Chondrocyte (in vitro differentiated cells): Measurements from ENCODE around the gene NFIL3. TPM values are rescaled to one million over a fixed set of nuclear protein-coding genes. Genes with fewer than 3 reads are reported as not detected.
"Not testable (repeated sequence)": the region's sequence is repeated elsewhere in the genome, so short reads cannot be mapped to it uniquely, and the experiment has no call there.

ENCODE experiments used
- DNase-seq: peaks from one replicate; pipeline ENCODE4 v3.0.0; 2021; ENCODE audit warnings: mixed read lengths, low spot score
- H3K27ac Mint-ChIP-seq: one replicate; pipeline ENCODE4 v1.8.0; 2021; ENCODE audit warnings: mild to moderate bottlenecking, moderate library complexity, mixed read lengths; ENCODE audit not compliant: unreplicated experiment
- H3K27me3 Mint-ChIP-seq: 2 replicates; pipeline ENCODE4 v1.8.0; 2021; ENCODE audit warnings: low read depth, mixed read lengths
- H3K36me3 Mint-ChIP-seq: 2 replicates; pipeline ENCODE4 v1.8.0; 2021; ENCODE audit warnings: low read depth, mixed read lengths
- H3K4me1 Mint-ChIP-seq: 2 replicates; pipeline ENCODE4 v1.8.0; 2021; ENCODE audit warnings: low read depth, mild to moderate bottlenecking, mixed read lengths
- H3K4me3 Mint-ChIP-seq: one replicate; pipeline ENCODE4 v1.8.0; 2021; ENCODE audit warnings: mild to moderate bottlenecking, moderate library complexity, mixed read lengths; ENCODE audit not compliant: unreplicated experiment
- H3K9me3 Mint-ChIP-seq: 2 replicates; pipeline ENCODE4 v1.8.0; 2021; ENCODE audit warnings: low read depth, mixed read lengths
- long read RNA-seq: library from polyadenylated mRNA; stranded (forward); transcript quantifications from one replicate; pipeline ENCODE4 v2.0.0, GENCODE V29; 2021
- total RNA-seq: library from RNA; stranded (reverse); gene quantifications from 3 replicates; pipeline ENCODE4 v1.2.1, GENCODE V29; 2021
- TF ChIP-seq, protein P1 (sequence below): fragments of 200-600 bp; sonication (generic); IDR thresholded peaks from 2 replicates; pipeline ENCODE4 v1.5.0; 2021; ENCODE audit warnings: antibody characterized with exemption, mild to moderate bottlenecking, moderate library complexity

The NFIL3 gene, protein sequence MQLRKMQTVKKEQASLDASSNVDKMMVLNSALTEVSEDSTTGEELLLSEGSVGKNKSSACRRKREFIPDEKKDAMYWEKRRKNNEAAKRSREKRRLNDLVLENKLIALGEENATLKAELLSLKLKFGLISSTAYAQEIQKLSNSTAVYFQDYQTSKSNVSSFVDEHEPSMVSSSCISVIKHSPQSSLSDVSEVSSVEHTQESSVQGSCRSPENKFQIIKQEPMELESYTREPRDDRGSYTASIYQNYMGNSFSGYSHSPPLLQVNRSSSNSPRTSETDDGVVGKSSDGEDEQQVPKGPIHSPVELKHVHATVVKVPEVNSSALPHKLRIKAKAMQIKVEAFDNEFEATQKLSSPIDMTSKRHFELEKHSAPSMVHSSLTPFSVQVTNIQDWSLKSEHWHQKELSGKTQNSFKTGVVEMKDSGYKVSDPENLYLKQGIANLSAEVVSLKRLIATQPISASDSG
- 22.5 to 43.3 TPM (median 43.2 TPM) in 3 replicates for total RNA-seq
- long read RNA-seq, transcript NFIL3-201 (2 exons, 2,085 nt), result major isoform, 88 of 93 reads
- long read RNA-seq, partial matches to known transcripts, result 0 of 93 reads
- long read RNA-seq, other reads (novel, unspliced or antisense), result 5 of 93 reads

DNA sequence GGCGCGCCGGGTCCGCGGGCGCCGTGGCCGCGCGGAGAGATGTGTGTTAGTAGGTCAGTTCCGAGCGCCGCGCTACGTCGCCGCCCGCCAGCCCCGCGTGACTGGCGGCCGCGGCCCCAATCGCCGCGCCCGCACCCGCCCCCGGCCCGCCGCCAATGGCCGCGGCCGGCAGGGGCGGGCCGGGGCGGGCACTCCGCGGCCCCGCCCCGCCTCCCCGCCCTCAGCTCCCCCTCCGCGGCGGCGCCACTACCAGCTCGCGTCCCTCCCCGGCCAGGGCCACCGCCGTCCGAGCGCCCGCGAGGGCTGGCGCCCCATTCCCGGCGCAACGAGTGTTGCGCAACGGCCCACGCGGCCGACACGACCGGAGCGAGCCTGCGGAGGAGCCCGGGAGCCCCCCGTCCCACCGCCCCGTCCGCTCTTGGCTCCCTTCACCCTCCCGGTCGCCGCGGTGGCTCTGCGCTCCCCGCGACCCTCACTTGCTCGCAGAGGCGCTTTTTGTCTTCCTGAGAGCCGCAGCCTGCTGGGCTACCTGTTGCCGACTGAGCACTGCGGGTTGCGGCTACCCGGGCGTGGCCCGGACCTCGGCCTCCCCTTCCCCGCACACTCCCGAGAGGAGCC, at the start of gene NFIL3:
Gene NFIL3 (minus strand): TSS at position 48 of the 618 bp plus-strand sequence. CDS start 13,098 bp downstream, outside the sequence.
- no peaks in the 10 kb centered on the region for H3K9me3 Mint-ChIP-seq
- TF ChIP-seq, protein P1, sequence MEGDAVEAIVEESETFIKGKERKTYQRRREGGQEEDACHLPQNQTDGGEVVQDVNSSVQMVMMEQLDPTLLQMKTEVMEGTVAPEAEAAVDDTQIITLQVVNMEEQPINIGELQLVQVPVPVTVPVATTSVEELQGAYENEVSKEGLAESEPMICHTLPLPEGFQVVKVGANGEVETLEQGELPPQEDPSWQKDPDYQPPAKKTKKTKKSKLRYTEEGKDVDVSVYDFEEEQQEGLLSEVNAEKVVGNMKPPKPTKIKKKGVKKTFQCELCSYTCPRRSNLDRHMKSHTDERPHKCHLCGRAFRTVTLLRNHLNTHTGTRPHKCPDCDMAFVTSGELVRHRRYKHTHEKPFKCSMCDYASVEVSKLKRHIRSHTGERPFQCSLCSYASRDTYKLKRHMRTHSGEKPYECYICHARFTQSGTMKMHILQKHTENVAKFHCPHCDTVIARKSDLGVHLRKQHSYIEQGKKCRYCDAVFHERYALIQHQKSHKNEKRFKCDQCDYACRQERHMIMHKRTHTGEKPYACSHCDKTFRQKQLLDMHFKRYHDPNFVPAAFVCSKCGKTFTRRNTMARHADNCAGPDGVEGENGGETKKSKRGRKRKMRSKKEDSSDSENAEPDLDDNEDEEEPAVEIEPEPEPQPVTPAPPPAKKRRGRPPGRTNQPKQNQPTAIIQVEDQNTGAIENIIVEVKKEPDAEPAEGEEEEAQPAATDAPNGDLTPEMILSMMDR, result no peak
- no peaks in the 10 kb centered on the region for H3K36me3 Mint-ChIP-seq
- peak within 1 kb of the TSS; percentile 97 for H3K4me3 Mint-ChIP-seq
- peaks cover 51% of the 10 kb centered on the region for H3K4me1 Mint-ChIP-seq
- no peaks in the 10 kb centered on the region for H3K27me3 Mint-ChIP-seq
- DNase-seq, result no peak
- H3K27ac Mint-ChIP-seq, result peak within 1 kb of the TSS; percentile 99

DNA sequence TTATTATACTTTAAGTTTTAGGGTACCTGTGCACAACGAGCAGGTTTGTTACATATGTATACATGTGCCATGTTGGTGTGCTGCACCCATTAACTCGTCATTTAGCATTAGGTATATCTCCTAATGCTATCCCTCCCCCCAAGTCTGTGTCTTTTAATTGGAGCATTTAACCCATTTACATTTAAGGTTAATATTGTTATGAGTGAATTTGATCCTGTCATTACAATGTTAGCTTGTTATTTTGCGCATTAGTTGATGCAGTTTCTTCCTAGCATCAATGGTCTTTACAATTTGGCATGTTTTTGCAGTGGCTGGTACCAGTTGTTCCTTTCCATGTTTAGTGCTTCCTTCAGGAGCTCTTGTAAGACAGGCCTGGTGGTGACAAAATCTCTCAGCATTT, 47.9 kb upstream of the NFIL3 start:
- peaks cover 28% of the 10 kb centered on the region for H3K9me3 Mint-ChIP-seq
- H3K36me3 Mint-ChIP-seq, result peaks cover 22% of the 10 kb centered on the region
- H3K4me1 Mint-ChIP-seq, H3K27me3 Mint-ChIP-seq, H3K4me3 Mint-ChIP-seq, DNase-seq, H3K27ac Mint-ChIP-seq: not testable (repeated sequence)

GRCh38 chr9:91465420-91465819, 41.8 kb upstream of the NFIL3 start:
- H3K4me1 Mint-ChIP-seq, result no peaks in the 10 kb centered on the region
- peaks cover 5% of the 10 kb centered on the region for H3K36me3 Mint-ChIP-seq
- TF ChIP-seq, protein P1, result no peak
- peaks cover 26% of the 10 kb centered on the region for H3K9me3 Mint-ChIP-seq
- H3K27ac Mint-ChIP-seq, result no peak overlapping the region
- H3K4me3 Mint-ChIP-seq, result no peak overlapping the region
- no peaks in the 10 kb centered on the region for H3K27me3 Mint-ChIP-seq
- no peak for DNase-seq

DNA sequence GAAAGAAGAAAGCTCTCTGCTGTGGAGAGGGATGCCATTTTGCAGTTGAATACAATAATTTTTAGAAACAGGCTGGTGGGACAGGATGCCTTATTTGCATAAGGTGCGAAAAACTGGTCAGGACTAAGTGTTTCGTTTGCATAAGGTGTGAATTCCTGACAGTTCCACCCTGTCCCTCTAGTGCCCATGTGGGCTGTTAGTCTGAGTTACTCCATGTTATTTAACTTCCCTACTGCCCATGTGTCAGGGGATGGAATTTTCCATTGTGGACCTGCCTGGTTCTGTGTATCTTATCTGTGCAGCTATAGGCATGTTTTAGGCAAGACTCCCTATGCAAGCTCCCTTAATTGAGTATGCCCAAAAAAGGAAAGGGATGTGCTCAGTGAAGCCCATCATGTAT, 35.3 kb upstream of the NFIL3 start:
- Mint-ChIP-seq H3K9me3 (peaks cover 2% of the 10 kb centered on the region), H3K4me3 (no peak overlapping the region), H3K4me1 (no peaks in the 10 kb centered on the region), H3K36me3 (peaks cover 3% of the 10 kb centered on the region), H3K27ac (no peak overlapping the region), H3K27me3 (no peaks in the 10 kb centered on the region)
- no peak for DNase-seq
- TF ChIP-seq, protein P1, result no peak

- H3K4me3 Mint-ChIP-seq, result no peak overlapping the region
- TF ChIP-seq, protein P1, result no peak
- DNase-seq, result no peak
- no peak overlapping the region for H3K27ac Mint-ChIP-seq
- H3K27me3 Mint-ChIP-seq, result no peaks in the 10 kb centered on the region
- peaks cover 12% of the 10 kb centered on the region for H3K9me3 Mint-ChIP-seq
- peaks cover 3% of the 10 kb centered on the region for H3K36me3 Mint-ChIP-seq
- no peaks in the 10 kb centered on the region for H3K4me1 Mint-ChIP-seq
Measured at GRCh38 chr9:91452844-91453243, 29.2 kb upstream of the NFIL3 start.
